Muscle of leg (tissue), 11 donors: ENCODE measurements around the gene DENND4C. TPM values are rescaled to one million over a fixed set of nuclear protein-coding genes. Genes with fewer than 3 reads are reported as not detected.

Source experiments
- DNase-seq: peaks from one replicate; pipeline ENCODE4 v3.0.0; 2013
- H3K27ac ChIP-seq: one replicate; pipeline ENCODE4 v1.5.1; 2013; ENCODE audit warnings: mild to moderate bottlenecking, low read length, control low read depth
- H3K27me3 ChIP-seq: one replicate; pipeline ENCODE4 v1.6.1; 2013; ENCODE audit warnings: low read length; ENCODE audit not compliant: control insufficient read depth, insufficient read depth
- H3K36me3 ChIP-seq: one replicate; pipeline ENCODE4 v1.6.1; 2013; ENCODE audit warnings: low read length; ENCODE audit not compliant: control insufficient read depth, insufficient read depth
- H3K4me1 ChIP-seq: one replicate; pipeline ENCODE4 v1.6.1; 2013; ENCODE audit warnings: low read length; ENCODE audit not compliant: control insufficient read depth, insufficient read depth
- H3K4me3 ChIP-seq: one replicate; pipeline ENCODE4 v1.5.1; 2013; ENCODE audit warnings: low read length, control low read depth
- H3K9me3 ChIP-seq: replicated peaks from 2 replicates; pipeline ENCODE4 v1.6.1; 2013; ENCODE audit warnings: low read depth, low read length; ENCODE audit not compliant: control insufficient read depth
- WGBS: methylation state at CpG from one replicate; pipeline ENCODE4 v1.1.5; 2013; ENCODE audit warnings: missing lambda C conversion rate; ENCODE audit not compliant: insufficient coverage; 5-methylcytosine and 5-hydroxymethylcytosine counted together
- polyA plus RNA-seq, 8 donors: library from polyadenylated mRNA; unstranded; fragments of 120-200 nt; gene quantifications; one replicate each; pipeline versions ENCODE4 v1.2.1 to v1.2.3, GENCODE V29; 2013; ENCODE audit warnings: inconsistent platforms in 1 of 8, low replicate concordance in 1 of 8; ENCODE audit not compliant: insufficient read length in 8 of 8, insufficient read depth in 1 of 8
- total RNA-seq: library from RNA; stranded (reverse); fragments of 120-200 nt; gene quantifications from one replicate; pipeline ENCODE4 v1.2.4, GENCODE V29; 2013

The DENND4C gene
- total and polyA plus RNA-seq, 9 donors, result 19.0 to 38.4 (median 21.1) TPM

DNA sequence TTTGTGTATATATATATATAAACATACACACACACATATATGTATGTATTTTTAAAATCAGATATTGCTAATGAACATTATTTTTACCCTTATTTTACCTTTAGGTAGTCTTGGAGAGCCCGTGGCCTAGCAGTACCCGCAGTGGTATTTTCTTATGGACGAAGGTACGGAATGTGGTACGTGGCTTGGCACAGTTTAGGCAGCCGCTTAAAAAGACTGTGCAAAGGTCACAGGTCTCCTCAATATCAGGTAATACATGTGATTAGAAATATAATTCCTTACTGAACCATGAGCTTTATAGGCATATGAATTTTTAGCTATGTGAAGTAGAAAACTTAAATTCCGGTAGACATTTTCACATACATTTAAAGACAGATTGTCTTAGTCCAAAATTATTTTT, 105.7 kb downstream of the DENND4C start:
- H3K4me3 ChIP-seq, result no peak overlapping the region
- H3K27ac ChIP-seq, result no peak overlapping the region
- no peaks in the 10 kb centered on the region for H3K9me3 ChIP-seq
- H3K4me1 ChIP-seq, result no peaks in the 10 kb centered on the region
- no CpG with 5 or more reads among the region's 7 CpGs for WGBS
- peaks cover 26% of the 10 kb centered on the region for H3K36me3 ChIP-seq
- H3K27me3 ChIP-seq, result no peaks in the 10 kb centered on the region
- no peak for DNase-seq

DNA sequence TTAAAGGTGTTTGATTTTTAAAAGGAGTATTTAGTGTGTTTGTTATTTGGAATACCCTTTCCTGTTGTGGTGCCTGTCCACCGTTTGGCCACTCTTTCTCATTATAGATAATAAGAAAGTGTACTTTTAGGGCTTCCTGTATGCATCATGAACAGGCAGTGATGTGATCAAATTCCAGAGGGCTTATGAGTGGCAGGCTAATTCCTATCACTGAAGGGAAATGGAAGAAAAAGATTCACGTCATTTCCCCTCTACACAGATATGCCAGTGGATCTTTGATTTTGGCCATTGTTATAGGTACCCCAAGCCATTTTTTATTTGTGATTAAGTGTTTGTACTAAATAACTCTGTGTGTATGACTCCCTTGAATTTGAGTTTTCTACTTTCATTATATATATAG, 112.5 kb downstream of the DENND4C start:
- Histone ChIP-seq H3K27me3 (no peaks in the 10 kb centered on the region), H3K27ac (no peak overlapping the region), H3K4me3 (no peak overlapping the region), H3K4me1 (no peaks in the 10 kb centered on the region), H3K36me3 (peaks cover 33% of the 10 kb centered on the region), H3K9me3 (no peaks in the 10 kb centered on the region)
- no CpG with 5 or more reads among the region's 2 CpGs for WGBS
- DNase-seq, result no peak

DNA sequence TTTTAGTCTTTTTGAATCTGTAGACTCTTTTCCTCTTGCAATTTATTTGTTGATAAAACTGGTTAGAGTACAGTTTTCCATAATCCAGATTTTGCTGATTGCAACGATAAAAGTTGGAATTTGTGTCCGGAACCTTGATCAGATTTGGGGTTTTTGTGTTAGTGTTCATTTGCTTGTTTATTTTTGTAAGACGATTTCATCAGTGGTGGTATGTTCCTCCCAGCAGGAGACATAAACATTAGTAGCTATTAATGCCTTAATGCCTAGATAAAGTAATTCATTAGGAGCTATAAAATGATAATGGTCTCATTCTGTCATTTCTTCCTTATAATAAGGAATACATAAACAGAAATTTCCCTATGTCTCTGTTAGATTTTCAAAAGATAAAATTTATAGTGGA, 128.2 kb downstream of the DENND4C start:
- DNase-seq, result no peak
- Histone ChIP-seq H3K4me3 (no peak overlapping the region), H3K9me3 (no peaks in the 10 kb centered on the region), H3K27me3 (no peaks in the 10 kb centered on the region), H3K27ac (no peak overlapping the region), H3K36me3 (peaks cover 26% of the 10 kb centered on the region), H3K4me1 (no peaks in the 10 kb centered on the region)
- WGBS, result 100% methylated on average over 2 of the region's 3 CpGs

DNA sequence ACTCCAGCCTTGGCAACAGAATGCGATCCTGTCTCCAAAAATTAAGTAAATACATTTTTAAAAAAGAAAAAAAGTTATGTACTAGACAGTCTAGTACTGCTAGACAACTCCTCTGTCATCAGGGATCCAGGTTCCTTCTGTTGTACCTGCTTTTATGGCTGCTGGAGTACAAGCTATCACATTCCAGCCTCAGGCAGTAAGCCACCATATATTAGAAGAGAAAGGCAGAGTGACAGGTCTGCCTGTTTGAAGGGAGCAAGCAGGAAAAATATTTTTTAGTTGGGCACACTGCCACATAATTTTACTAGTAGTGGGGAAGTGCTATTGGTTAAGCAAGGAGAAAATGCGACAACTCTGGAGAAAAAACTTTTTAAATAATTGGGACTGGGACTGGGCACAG, 138.6 kb downstream of the DENND4C start:
- no peak for DNase-seq
- Histone ChIP-seq H3K9me3 (no peaks in the 10 kb centered on the region), H3K36me3 (peaks cover 20% of the 10 kb centered on the region), H3K27ac (no peak overlapping the region), H3K27me3 (no peaks in the 10 kb centered on the region), H3K4me3 (no peak overlapping the region), H3K4me1 (no peaks in the 10 kb centered on the region)
- WGBS, result 100% methylated on average over 1 of the region's 2 CpGs

DNA sequence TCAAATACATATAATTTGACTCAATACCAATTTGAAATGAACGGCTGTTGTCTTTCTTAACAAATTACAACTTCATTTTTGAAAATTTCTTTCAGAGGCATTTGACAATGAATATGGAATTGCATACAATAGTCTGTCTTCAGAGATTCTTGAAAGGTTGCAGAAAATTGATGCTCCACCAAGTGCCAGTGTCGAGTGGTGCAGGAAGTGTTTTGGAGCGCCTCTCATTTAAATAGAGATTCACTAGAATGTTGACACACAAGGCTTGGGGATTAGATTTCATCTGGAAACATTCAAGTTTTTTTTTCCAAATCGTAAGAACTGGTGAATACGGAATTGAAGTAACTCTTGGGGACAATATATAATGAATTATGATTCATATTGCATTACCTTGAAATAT, 141.4 kb downstream of the DENND4C start:
- Histone ChIP-seq H3K4me1 (no peaks in the 10 kb centered on the region), H3K4me3 (no peak overlapping the region), H3K36me3 (peaks cover 39% of the 10 kb centered on the region), H3K27me3 (no peaks in the 10 kb centered on the region), H3K9me3 (no peaks in the 10 kb centered on the region), H3K27ac (no peak overlapping the region)
- WGBS, result 42% methylated on average over 2 of the region's 5 CpGs
- DNase-seq, result no peak

DNA sequence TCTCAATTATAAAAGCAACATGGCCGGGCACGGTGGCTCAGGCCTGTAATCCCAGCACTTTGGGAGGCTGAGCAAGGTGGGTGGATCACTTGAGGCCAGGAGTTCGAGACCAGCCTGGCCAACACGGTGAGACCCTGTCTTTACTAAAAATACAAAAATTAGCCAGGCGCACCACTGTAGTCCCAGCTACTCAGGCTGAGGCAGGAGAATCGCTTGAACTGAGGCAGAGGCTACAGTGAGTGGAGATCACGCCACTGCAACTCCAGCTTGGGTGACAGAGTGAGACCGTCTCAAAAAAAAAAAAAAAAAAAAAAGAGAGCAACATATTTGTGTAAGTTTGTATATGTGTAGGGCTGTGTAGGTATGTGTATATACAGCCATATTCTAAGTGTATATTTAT, 142.1 kb downstream of the DENND4C start:
- H3K4me1 ChIP-seq, result no peaks in the 10 kb centered on the region
- peaks cover 45% of the 10 kb centered on the region for H3K36me3 ChIP-seq
- WGBS, result 96% methylated on average over 3 of the region's 8 CpGs
- no peaks in the 10 kb centered on the region for H3K9me3 ChIP-seq
- no peaks in the 10 kb centered on the region for H3K27me3 ChIP-seq
- H3K4me3 ChIP-seq, result no peak overlapping the region
- H3K27ac ChIP-seq, result no peak overlapping the region
- DNase-seq, result no peak

DNA sequence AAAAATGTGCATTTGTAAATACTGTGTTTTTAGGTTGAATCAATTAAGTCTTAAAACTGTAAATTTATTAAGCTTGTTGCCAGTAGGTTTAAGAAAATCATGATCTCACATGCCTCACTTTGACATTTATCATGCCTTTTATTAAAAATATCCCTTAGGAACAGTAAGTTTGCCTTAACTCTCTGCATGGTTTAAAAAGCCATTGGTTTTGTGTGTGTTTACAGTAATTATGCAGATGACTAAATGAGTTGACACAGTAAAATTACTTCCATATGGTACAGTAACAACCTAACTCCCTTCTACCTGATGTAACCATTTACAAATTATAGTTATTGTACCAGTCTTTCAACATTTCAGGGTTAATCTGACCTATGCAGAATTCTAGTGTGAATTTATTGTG, 143.0 kb downstream of the DENND4C start:
- Histone ChIP-seq H3K4me1 (peaks cover 3% of the 10 kb centered on the region), H3K27me3 (no peaks in the 10 kb centered on the region), H3K4me3 (no peak overlapping the region), H3K36me3 (peaks cover 50% of the 10 kb centered on the region), H3K27ac (no peak overlapping the region), H3K9me3 (no peaks in the 10 kb centered on the region)
- DNase-seq, result no peak

DNA sequence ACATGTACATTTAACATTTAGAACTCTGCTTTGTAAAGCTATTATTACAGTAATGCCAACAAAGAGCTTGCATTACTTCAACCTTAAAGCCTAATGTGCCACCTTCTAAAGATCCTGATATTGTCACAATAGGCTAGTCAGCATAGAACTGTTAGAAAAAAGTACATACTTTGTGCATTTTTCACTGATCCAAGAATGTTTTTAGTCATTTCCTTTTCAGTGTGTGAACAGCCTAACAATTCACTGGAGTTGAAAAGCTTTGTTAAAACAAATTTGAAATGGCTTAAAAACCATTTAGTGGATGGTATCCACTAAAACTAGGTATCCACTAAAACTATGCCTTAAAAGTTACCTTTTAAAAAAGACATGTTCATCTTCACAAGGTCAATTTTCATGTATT, 145.0 kb downstream of the DENND4C start:
- H3K36me3 ChIP-seq, result peaks cover 41% of the 10 kb centered on the region
- H3K4me3 ChIP-seq, result no peak overlapping the region
- no peak overlapping the region for H3K27ac ChIP-seq
- peaks cover 5% of the 10 kb centered on the region for H3K4me1 ChIP-seq
- DNase-seq, result no peak
- no peaks in the 10 kb centered on the region for H3K27me3 ChIP-seq
- H3K9me3 ChIP-seq, result no peaks in the 10 kb centered on the region

DNA sequence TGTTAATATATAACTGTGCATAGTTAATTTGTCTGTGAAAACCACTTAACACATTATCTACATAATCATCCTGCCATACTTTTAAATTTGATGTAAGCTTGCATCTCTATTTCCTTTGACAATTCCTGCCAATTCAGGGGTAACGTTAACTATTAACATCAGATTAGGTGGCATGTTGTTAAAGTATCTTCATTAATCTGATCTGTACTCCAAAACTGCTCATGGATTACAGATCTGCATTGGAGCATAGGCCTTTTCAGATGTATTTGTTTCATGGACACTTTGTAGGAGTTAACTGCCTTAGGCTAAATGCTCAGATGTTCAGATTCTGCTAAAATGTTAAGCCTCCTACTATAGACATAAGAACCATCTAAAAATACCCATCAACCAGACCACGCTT, 146.4 kb downstream of the DENND4C start:
- no peak overlapping the region for H3K4me3 ChIP-seq
- no peak overlapping the region for H3K27ac ChIP-seq
- no peaks in the 10 kb centered on the region for H3K9me3 ChIP-seq
- DNase-seq, result no peak
- peaks cover 41% of the 10 kb centered on the region for H3K36me3 ChIP-seq
- no peaks in the 10 kb centered on the region for H3K27me3 ChIP-seq
- WGBS, result no CpG with 5 or more reads among the region's 2 CpGs
- H3K4me1 ChIP-seq, result peaks cover 5% of the 10 kb centered on the region

DNA sequence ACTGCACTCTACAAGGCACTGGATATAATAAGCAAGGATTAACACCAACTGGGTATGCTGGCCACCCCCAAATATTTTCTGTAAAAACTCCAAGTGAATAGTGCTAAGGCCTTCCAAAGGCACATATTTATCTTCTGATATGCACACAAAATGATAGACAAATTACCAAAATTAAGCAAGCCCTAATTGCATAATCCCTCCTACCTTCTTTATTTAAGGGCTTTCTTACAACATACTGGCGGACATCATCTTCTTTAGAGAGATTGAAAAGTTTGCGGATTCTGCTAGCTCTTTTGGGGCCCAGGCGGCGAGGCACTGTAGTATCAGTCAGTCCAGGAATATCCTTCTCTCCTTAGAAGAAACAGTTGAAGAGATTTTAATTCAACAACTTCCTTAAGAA, 147.7 kb downstream of the DENND4C start:
- H3K27me3 ChIP-seq, result no peaks in the 10 kb centered on the region
- no peak for DNase-seq
- peaks cover 5% of the 10 kb centered on the region for H3K4me1 ChIP-seq
- no CpG with 5 or more reads among the region's 4 CpGs for WGBS
- no peak overlapping the region for H3K4me3 ChIP-seq
- H3K27ac ChIP-seq, result no peak overlapping the region
- H3K36me3 ChIP-seq, result peaks cover 39% of the 10 kb centered on the region
- no peaks in the 10 kb centered on the region for H3K9me3 ChIP-seq

DNA sequence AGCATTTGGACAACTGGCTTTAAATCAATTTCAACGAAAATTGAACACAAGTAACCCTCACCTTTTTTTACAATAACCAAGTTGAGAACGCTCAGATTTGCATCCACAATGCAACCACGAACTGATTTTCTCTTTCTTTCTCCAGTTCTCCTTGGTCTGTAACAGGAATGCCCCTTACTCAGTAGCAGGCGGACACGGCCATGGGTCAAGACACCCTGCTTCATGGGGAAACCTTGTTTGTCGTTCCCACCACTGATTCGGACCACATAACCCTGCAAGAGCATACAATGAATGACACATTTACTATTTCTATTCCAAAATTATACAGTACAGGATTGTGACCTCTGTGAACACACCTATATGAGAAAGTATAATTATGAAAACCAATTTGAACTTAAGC, 148.2 kb downstream of the DENND4C start:
- Histone ChIP-seq H3K9me3 (no peaks in the 10 kb centered on the region), H3K27me3 (no peaks in the 10 kb centered on the region), H3K27ac (no peak overlapping the region), H3K4me1 (peaks cover 5% of the 10 kb centered on the region), H3K4me3 (peak overlapping the region; percentile 50), H3K36me3 (peaks cover 39% of the 10 kb centered on the region)
- DNase-seq, result no peak
- WGBS, result 67% methylated on average over 2 of the region's 7 CpGs
